ENCODE results near the gene KIF17.

Gene KIF17

DNA sequence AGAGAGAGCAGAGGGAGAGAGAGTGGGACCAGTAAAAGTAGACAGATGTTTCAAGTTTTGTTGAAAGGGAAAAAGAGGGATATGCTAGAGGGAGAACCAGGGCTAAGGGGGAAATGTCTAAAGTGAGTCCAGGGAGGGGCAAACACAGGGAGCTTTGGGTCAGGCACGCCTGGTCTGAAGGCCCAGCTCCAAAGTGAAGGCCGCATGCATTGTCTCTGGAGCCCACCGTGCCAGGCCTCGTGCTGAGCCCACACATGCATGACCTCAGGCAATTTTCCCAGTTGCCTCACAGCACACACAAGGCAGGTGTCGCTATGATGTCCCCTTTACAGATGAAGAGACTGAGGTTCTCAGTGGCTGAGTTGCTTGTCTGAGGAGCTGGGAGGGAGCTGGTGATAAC is 16.0 kb downstream of the KIF17 start:
- peaks cover 16% of the 10 kb centered on the region for H3K4me1 ChIP-seq (ENCODE audit: insufficient read depth, poor library complexity, severe bottlenecking)
- DNase-seq (ENCODE audit: low spot score), result no peak
- no peaks in the 10 kb centered on the region for H3K27me3 ChIP-seq (ENCODE audit: insufficient read depth, poor library complexity, severe bottlenecking)
- no peak overlapping the region for H3K27ac ChIP-seq (ENCODE audit: poor library complexity, severe bottlenecking)
- H3K9me3 ChIP-seq (ENCODE audit: severe bottlenecking), result no peaks in the 10 kb centered on the region
- TF ChIP-seq, protein P1, sequence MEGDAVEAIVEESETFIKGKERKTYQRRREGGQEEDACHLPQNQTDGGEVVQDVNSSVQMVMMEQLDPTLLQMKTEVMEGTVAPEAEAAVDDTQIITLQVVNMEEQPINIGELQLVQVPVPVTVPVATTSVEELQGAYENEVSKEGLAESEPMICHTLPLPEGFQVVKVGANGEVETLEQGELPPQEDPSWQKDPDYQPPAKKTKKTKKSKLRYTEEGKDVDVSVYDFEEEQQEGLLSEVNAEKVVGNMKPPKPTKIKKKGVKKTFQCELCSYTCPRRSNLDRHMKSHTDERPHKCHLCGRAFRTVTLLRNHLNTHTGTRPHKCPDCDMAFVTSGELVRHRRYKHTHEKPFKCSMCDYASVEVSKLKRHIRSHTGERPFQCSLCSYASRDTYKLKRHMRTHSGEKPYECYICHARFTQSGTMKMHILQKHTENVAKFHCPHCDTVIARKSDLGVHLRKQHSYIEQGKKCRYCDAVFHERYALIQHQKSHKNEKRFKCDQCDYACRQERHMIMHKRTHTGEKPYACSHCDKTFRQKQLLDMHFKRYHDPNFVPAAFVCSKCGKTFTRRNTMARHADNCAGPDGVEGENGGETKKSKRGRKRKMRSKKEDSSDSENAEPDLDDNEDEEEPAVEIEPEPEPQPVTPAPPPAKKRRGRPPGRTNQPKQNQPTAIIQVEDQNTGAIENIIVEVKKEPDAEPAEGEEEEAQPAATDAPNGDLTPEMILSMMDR (IDR thresholded peaks at IDR 0.05; ENCODE audit: poor library complexity, severe bottlenecking), result no peak
- H3K36me3 ChIP-seq (ENCODE audit: low read depth), result no peaks in the 10 kb centered on the region
- H3K4me3 ChIP-seq (ENCODE audit: severe bottlenecking), result no peak overlapping the region
- no peak for ATAC-seq (ENCODE audit: low read depth)

DNA sequence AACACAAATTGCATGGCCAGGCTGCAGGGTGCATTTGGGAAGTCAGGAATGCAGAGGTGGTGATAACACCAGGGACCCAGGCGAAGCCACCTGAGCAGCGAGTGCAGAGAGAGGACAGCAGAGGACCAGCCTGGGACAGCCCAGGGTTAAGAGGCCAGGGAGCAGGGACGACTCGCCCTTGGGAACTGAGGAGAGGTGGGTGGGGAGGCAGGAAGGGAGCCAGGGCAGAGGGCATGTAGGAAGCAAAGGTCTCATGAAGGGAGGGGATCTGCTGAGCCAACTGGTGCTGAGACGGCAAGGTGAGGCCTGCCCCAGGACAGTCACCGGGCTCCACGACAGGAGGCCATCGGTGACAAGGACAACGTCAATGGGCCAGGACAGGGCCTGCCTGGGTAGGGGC is 16.4 kb downstream of the KIF17 start:
- TF ChIP-seq, protein P1 (IDR thresholded peaks at IDR 0.05; ENCODE audit: poor library complexity, severe bottlenecking), result no peak
- H3K4me1 ChIP-seq (ENCODE audit: insufficient read depth, poor library complexity, severe bottlenecking), result peaks cover 16% of the 10 kb centered on the region
- no peak overlapping the region for H3K4me3 ChIP-seq (ENCODE audit: severe bottlenecking)

DNA sequence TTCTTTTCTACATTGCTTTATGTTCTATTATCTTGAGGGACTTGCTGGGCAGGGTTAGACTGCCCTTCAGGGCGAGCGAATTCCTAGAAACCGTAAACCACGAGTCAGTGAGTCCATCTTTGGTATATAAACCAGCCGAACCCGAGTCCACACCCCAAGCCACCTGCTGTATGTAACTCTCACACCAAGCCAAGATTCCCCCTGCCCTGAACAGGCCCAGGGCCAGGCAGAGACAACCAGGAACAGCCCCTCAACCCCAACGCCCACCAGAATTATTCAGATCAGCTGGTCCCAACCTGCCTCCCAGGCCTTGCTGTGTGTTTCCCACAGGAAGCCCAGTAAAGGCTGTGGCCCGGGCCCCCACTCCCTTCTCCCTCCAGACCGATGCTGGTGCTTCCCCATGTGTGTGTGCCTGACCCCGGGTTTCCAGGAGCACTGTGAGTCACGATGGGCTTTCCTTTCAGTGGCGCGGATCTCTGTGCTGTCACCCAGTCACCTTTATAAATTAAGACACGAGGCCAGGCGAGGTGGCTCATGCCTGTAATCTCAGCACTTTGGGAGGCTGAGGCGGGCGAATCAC is 17.1 kb downstream of the KIF17 start:
- Histone ChIP-seq H3K36me3 (ENCODE audit: low read depth) (no peaks in the 10 kb centered on the region), H3K4me1 (ENCODE audit: insufficient read depth, poor library complexity, severe bottlenecking) (peaks cover 16% of the 10 kb centered on the region), H3K4me3 (ENCODE audit: severe bottlenecking) (no peak overlapping the region), H3K9me3 (ENCODE audit: severe bottlenecking) (no peaks in the 10 kb centered on the region), H3K27ac (ENCODE audit: poor library complexity, severe bottlenecking) (no peak overlapping the region), H3K27me3 (ENCODE audit: insufficient read depth, poor library complexity, severe bottlenecking) (no peaks in the 10 kb centered on the region)
- ATAC-seq (ENCODE audit: low read depth), result no peak
- DNase-seq (ENCODE audit: low spot score), result no peak
- TF ChIP-seq, protein P1 (IDR thresholded peaks at IDR 0.05; ENCODE audit: poor library complexity, severe bottlenecking), result no peak

More for the DNA sequence above, 16.4 kb downstream of the KIF17 start:
- ATAC-seq (ENCODE audit: low read depth) (no peak), DNase-seq (ENCODE audit: low spot score) (no peak)
- no peak overlapping the region for H3K27ac ChIP-seq (ENCODE audit: poor library complexity, severe bottlenecking)
- no peaks in the 10 kb centered on the region for H3K9me3 ChIP-seq (ENCODE audit: severe bottlenecking)
- no peaks in the 10 kb centered on the region for H3K27me3 ChIP-seq (ENCODE audit: insufficient read depth, poor library complexity, severe bottlenecking)
- no peaks in the 10 kb centered on the region for H3K36me3 ChIP-seq (ENCODE audit: low read depth)

DNA sequence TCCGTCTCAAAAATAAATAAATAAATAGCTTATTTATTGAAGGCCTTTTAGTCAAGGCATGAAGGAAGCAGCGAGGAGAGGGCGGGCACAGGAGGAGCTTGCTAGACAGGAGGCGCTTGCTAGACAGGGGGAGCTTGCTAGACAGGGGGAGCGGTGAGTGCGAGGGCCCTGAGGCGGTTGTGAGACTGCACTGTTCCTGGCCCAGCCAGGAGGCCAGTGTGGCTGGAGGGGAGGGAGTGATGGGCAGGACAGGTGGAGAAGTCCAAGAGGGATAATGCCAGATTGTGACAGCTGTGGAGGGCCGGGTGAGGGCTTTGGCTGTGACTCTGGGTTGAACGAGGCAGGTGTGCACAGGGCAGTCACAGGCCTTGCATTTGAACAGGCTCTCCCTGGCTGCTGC is 18.2 kb downstream of the KIF17 start:
- Histone ChIP-seq H3K9me3 (ENCODE audit: severe bottlenecking) (no peaks in the 10 kb centered on the region), H3K27me3 (ENCODE audit: insufficient read depth, poor library complexity, severe bottlenecking) (no peaks in the 10 kb centered on the region), H3K27ac (ENCODE audit: poor library complexity, severe bottlenecking) (no peak overlapping the region), H3K4me3 (ENCODE audit: severe bottlenecking) (no peak overlapping the region), H3K4me1 (ENCODE audit: insufficient read depth, poor library complexity, severe bottlenecking) (peaks cover 16% of the 10 kb centered on the region), H3K36me3 (ENCODE audit: low read depth) (no peaks in the 10 kb centered on the region)
- DNase-seq (ENCODE audit: low spot score), result no peak
- TF ChIP-seq, protein P1 (IDR thresholded peaks at IDR 0.05; ENCODE audit: poor library complexity, severe bottlenecking), result no peak
- no peak for ATAC-seq (ENCODE audit: low read depth)

DNA sequence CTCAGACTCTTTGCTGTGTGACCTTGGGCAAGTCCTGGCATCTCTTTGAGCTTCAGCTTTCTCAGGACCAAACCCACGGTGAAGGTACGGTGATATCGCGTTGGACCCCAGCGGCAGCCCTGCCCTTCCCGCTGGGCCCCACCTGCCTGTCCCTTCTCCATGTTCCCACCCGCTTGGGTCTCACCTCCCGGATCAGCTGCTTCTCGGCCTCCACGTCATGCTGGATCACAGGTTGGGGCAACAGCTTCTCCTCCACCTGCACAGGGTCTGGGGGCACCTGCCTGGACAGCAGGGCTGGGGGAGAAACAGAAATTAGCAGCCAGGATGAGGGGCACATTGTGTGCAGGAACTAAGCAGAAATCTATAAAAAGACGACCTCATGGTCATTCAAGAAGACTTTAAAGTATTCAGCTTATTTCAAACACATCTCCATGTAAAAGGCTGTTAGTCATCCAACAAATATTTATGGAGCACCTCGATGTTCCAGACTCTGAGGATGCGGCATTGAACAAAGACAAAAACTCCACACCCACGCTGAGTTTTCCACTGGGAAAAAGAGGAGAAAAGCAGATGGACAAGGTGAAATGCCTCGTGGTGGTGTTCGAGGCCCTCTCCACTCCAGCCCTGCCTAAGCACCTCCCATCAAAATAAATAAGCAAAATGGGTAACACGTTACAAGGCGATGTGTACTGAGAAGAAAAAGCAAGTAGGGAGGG is 19.5 kb downstream of the KIF17 start:
- no peak for DNase-seq (ENCODE audit: low spot score)

More for the DNA sequence above, 19.5 kb downstream of the KIF17 start:
- H3K9me3 ChIP-seq (ENCODE audit: severe bottlenecking), result no peaks in the 10 kb centered on the region
- H3K4me3 ChIP-seq (ENCODE audit: severe bottlenecking), result no peak overlapping the region
- peak overlapping the region; percentile 57 for H3K27ac ChIP-seq (ENCODE audit: poor library complexity, severe bottlenecking)
- no peaks in the 10 kb centered on the region for H3K27me3 ChIP-seq (ENCODE audit: insufficient read depth, poor library complexity, severe bottlenecking)
- TF ChIP-seq, protein P1 (IDR thresholded peaks at IDR 0.05; ENCODE audit: poor library complexity, severe bottlenecking), result no peak
- ATAC-seq (ENCODE audit: low read depth), result peak; percentile 31; the same call in 1 of the 3 replicates
- peaks cover 16% of the 10 kb centered on the region for H3K4me1 ChIP-seq (ENCODE audit: insufficient read depth, poor library complexity, severe bottlenecking)
- no peaks in the 10 kb centered on the region for H3K36me3 ChIP-seq (ENCODE audit: low read depth)
